IMR-90 (cell line): ENCODE results near the gene ABCA3. TPM values are rescaled to one million over a fixed set of nuclear protein-coding genes. Genes with fewer than 3 reads are reported as not detected.

Experiments
- ATAC-seq: fragments of 200-7000 bp; cut with Tn5 transposase; 2 replicates; pipeline ENCODE4 v1.9.1; 2020; ENCODE audit warnings: low read depth, mild to moderate bottlenecking, moderate library complexity
- BruUV-seq: library from RNA; stranded (reverse); fragments of 400-500 nt; replicated peaks from 2 replicates; lab custom pipeline; 2021; lab: Mats Ljungman, UMichigan
- CTCF ChIA-PET: fragments of 300-600 bp; formaldehyde crosslinking; extraction: SDS; loops from one replicate; lab custom pipeline; 2021; ENCODE audit warnings: antibody characterized with exemption; lab: Yijun Ruan, JAX
- POLR2A ChIA-PET: fragments of 300-600 bp; sonication (Branson Sonifier 250); formaldehyde crosslinking; loops from one replicate; lab custom pipeline; 2022; ENCODE audit warnings: antibody characterized with exemption; ENCODE audit not compliant: unreplicated experiment; lab: Charles Lee
- DNase-seq: peaks from one replicate; pipeline ENCODE4 v3.0.0; 2013
- H2AFZ ChIP-seq: replicated peaks from 2 replicates; pipeline ENCODE3; 2013; ENCODE audit warnings: low read length, mild to moderate bottlenecking; ENCODE audit not compliant: poor library complexity
- H2AK5ac ChIP-seq: 2 replicates; pipeline ENCODE4 v1.6.1; 2013; ENCODE audit warnings: low read depth, low read length, inconsistent platforms
- H2AK9ac ChIP-seq: replicated peaks from 2 replicates; pipeline ENCODE3; 2013; ENCODE audit warnings: mild to moderate bottlenecking, low read depth, low read length, moderate library complexity; ENCODE audit not compliant: poor library complexity
- H2BK120ac ChIP-seq: 2 replicates; pipeline ENCODE4 v1.6.1; 2013; ENCODE audit warnings: low read depth, low read length, inconsistent platforms
- H2BK15ac ChIP-seq: 3 replicates; pipeline ENCODE4 v1.6.1; 2013; ENCODE audit warnings: low read depth, low read length, inconsistent platforms
- H2BK20ac ChIP-seq: 2 replicates; pipeline ENCODE4 v1.6.1; 2013; ENCODE audit warnings: low read depth, mild to moderate bottlenecking, inconsistent platforms, low read length, moderate library complexity
- H2BK5ac ChIP-seq: 2 replicates; pipeline ENCODE4 v1.6.1; 2013; ENCODE audit warnings: mild to moderate bottlenecking, low read depth, low read length, inconsistent platforms; ENCODE audit not compliant: poor library complexity, severe bottlenecking
- H3K14ac ChIP-seq: replicated peaks from 2 replicates; pipeline ENCODE4 v1.6.1; 2013; ENCODE audit warnings: low read depth, low read length, inconsistent platforms
- H3K18ac ChIP-seq: 2 replicates; pipeline ENCODE4 v1.6.1; 2013; ENCODE audit warnings: low read depth, low read length, control low read depth
- H3K23ac ChIP-seq: 2 replicates; pipeline ENCODE4 v1.6.1; 2013; ENCODE audit warnings: low read depth, low read length, inconsistent platforms
- H3K27ac ChIP-seq: 2 replicates; pipeline ENCODE4 v1.5.1; 2013; ENCODE audit warnings: mild to moderate bottlenecking, control low read depth, low read length; ENCODE audit not compliant: insufficient read depth
- H3K27me3 ChIP-seq: 2 replicates; pipeline ENCODE4 v1.6.1; 2013; ENCODE audit warnings: low read length; ENCODE audit not compliant: control insufficient read depth, insufficient read depth
- H3K36me3 ChIP-seq: 2 replicates; pipeline ENCODE4 v1.6.1; 2013; ENCODE audit warnings: low read length, mixed read lengths; ENCODE audit not compliant: control insufficient read depth, insufficient read depth
- H3K4ac ChIP-seq: 2 replicates; pipeline ENCODE4 v1.6.1; 2013; ENCODE audit warnings: low read depth, low read length, inconsistent platforms
- H3K4me1 ChIP-seq: 2 replicates; pipeline ENCODE4 v1.6.1; 2013; ENCODE audit warnings: low read length, mixed read lengths; ENCODE audit not compliant: control insufficient read depth, insufficient read depth
- H3K4me2 ChIP-seq: 2 replicates; pipeline ENCODE4 v1.6.1; 2013; ENCODE audit warnings: low read depth, mild to moderate bottlenecking, control low read depth, low read length, moderate library complexity
- H3K4me3 ChIP-seq: 2 replicates; pipeline ENCODE4 v1.5.1; 2013; ENCODE audit warnings: low read depth, mild to moderate bottlenecking, control low read depth, low read length, moderate library complexity; ENCODE audit not compliant: insufficient read depth
- H3K56ac ChIP-seq: 2 replicates; pipeline ENCODE4 v1.6.1; 2013; ENCODE audit warnings: low read length, inconsistent platforms; ENCODE audit not compliant: insufficient read depth; ENCODE audit errors: extremely low read depth
- H3K79me1 ChIP-seq, 2 experiments: 2 replicates each; pipeline ENCODE4 v1.6.1; 2013; ENCODE audit warnings: low read length in 2 of 2, inconsistent platforms in 1 of 2, low read depth in 1 of 2
- H3K9ac ChIP-seq: 2 replicates; pipeline ENCODE4 v1.6.1; 2013; ENCODE audit warnings: low read depth, low read length, control low read depth
- H3K9me1 ChIP-seq: 2 replicates; pipeline ENCODE4 v1.6.1; 2013; ENCODE audit warnings: low read length, inconsistent platforms; ENCODE audit not compliant: insufficient read depth
- H3K9me3 ChIP-seq: 2 replicates; pipeline ENCODE4 v1.6.1; 2013; ENCODE audit warnings: low read length; ENCODE audit not compliant: control insufficient read depth, insufficient read depth
- H4K20me1 ChIP-seq: 2 replicates; pipeline ENCODE4 v1.6.1; 2013; ENCODE audit warnings: low read length, inconsistent platforms; ENCODE audit not compliant: insufficient read depth
- H4K5ac ChIP-seq: 2 replicates; pipeline ENCODE4 v1.6.1; 2013; ENCODE audit warnings: mild to moderate bottlenecking, low read depth, low read length, control low read depth
- H4K8ac ChIP-seq, 2 experiments: 2 replicates each; pipeline ENCODE4 v1.6.1; 2013; ENCODE audit warnings: low read depth in 2 of 2, low read length in 2 of 2, control low read depth in 1 of 2, inconsistent platforms in 1 of 2
- H4K91ac ChIP-seq: 2 replicates; pipeline ENCODE4 v1.6.1; 2013; ENCODE audit warnings: low read depth, low read length, inconsistent platforms; ENCODE audit not compliant: insufficient read depth
- ELK1 ChIP-seq: fragments of 150-350 bp; IDR thresholded peaks from 2 replicates; pipeline ENCODE4 v1.6.1; 2016; ENCODE audit warnings: low read depth, mild to moderate bottlenecking, low read length, moderate library complexity, borderline replicate concordance
- FOS ChIP-seq: fragments of 150-350 bp; IDR thresholded peaks from 2 replicates; pipeline ENCODE4 v1.6.1; 2016; ENCODE audit warnings: low read depth, low read length
- MAFK ChIP-seq: IDR thresholded peaks from 2 replicates; pipeline ENCODE4 v1.6.1; 2012; ENCODE audit warnings: low read depth, low read length, improper control_type of control experiment
- NFE2L2 ChIP-seq: fragments of 150-350 bp; IDR thresholded peaks from 2 replicates; pipeline ENCODE4 v1.6.1; 2016; ENCODE audit warnings: low read depth, mild to moderate bottlenecking, low read length
- WGBS, 2 experiments: methylation state at CpG; one replicate each; pipeline versions ENCODE4 v1.1.5 to v1.1.7; 2013; ENCODE audit warnings: missing lambda C conversion rate in 2 of 2; ENCODE audit not compliant: insufficient read length in 1 of 2; ENCODE audit errors: extremely low coverage in 2 of 2; 5-methylcytosine and 5-hydroxymethylcytosine counted together
- dilution Hi-C: fragments of 300-500 bp; cut with HindIII; formaldehyde crosslinking; loops from one replicate; pipeline ENCODE4 v1.14.3; 2018; ENCODE audit warnings: low sequenced_read_pairs; ENCODE audit not compliant: unreplicated experiment
- in situ Hi-C: fragments of 300-500 bp; cut with MboI; formaldehyde crosslinking; loops from 3 replicates; pipeline ENCODE4 v1.14.3; 2019; ENCODE audit warnings: low sequenced_read_pairs, inconsistent platforms, mixed read lengths
- intact Hi-C: fragments of 100-400 bp; cut with micrococcal nuclease; formaldehyde crosslinking; loops from 2 replicates; pipeline ENCODE4 v1.10.0; 2022
- polyA plus RNA-seq, 3 experiments: library from polyadenylated mRNA; depleted of rRNA; stranded (reverse); fragments of >200 nt; gene quantifications; 2 replicates each; pipeline ENCODE4 v1.2.3, GENCODE V29; 2012; ENCODE audit warnings: low replicate concordance in 1 of 3
- total RNA-seq: library from RNA; depleted of rRNA; stranded (reverse); fragments of >200 nt; gene quantifications from 2 replicates; pipeline ENCODE4 v1.2.3, GENCODE V29; 2012

ABCA3 gene
- total and polyA plus RNA-seq, 2 of the 4 experiments (the other 2 are of a cell fraction), result 0.18 to 0.22 TPM

- POLR2A ChIA-PET, result no interaction called here
- no TSS peak for BruUV-seq
- dilution Hi-C loops, result no loop called here
These were observed 11.0 kb downstream of the ABCA3 start for GRCh38 chr16:2329532-2329931.

More at GRCh38 chr16:2329532-2329931, 11.0 kb downstream of the ABCA3 start:
- H2AK9ac ChIP-seq, result no peak overlapping the region
- no peak overlapping the region for H2AFZ ChIP-seq
- no peak overlapping the region for H3K4me3 ChIP-seq
- no peak overlapping the region for H4K5ac ChIP-seq
- no peak overlapping the region for H3K23ac ChIP-seq
- H3K9me1 ChIP-seq, result no peaks in the 10 kb centered on the region
- no peaks in the 10 kb centered on the region for H3K36me3 ChIP-seq
- H4K20me1 ChIP-seq, result no peaks in the 10 kb centered on the region
- H3K14ac ChIP-seq, result no peak overlapping the region
- no peak for DNase-seq
- intact Hi-C loops, result no loop called here
- ATAC-seq, result no peak
- H4K8ac ChIP-seq, result no peak overlapping the region
- H2BK5ac ChIP-seq, result no peak overlapping the region
- H2AK5ac ChIP-seq, result no peak overlapping the region
- H3K4ac ChIP-seq, result no peak overlapping the region
- H3K79me1 ChIP-seq, result no peaks in the 10 kb centered on the region
- no peak overlapping the region for H2BK120ac ChIP-seq
- in situ Hi-C loops, result no loop called here
- H2BK15ac ChIP-seq, result no peak overlapping the region
- no peak overlapping the region for H4K91ac ChIP-seq
- no peak overlapping the region for H3K9ac ChIP-seq
- CTCF ChIA-PET, result interaction anchor here (1.6 kb wide), 1 partner anchor 11 kb away, joined by 5 read pairs; the partner anchor contains the start of gene ABCA3
- no peak overlapping the region for H3K56ac ChIP-seq
- TF ChIP-seq MAFK (no peak), FOS (no peak), NFE2L2 (no peak), ELK1 (no peak)
- H3K27ac ChIP-seq, result no peak overlapping the region
- peaks cover 48% of the 10 kb centered on the region for H3K27me3 ChIP-seq
- no peak overlapping the region for H2BK20ac ChIP-seq
- H3K4me1 ChIP-seq, result peaks cover 3% of the 10 kb centered on the region; the same call in 1 of the 2 replicates
- no peak overlapping the region for H3K4me2 ChIP-seq
- WGBS, 2 experiments, result no CpG with 5 or more reads among the region's 5 CpGs
- H3K18ac ChIP-seq, result no peak overlapping the region
- H3K9me3 ChIP-seq, result no peaks in the 10 kb centered on the region
